GM19438 (cell line): Measurements from ENCODE around the gene HDGF.

Experiments
- ATAC-seq: cut with Tn5 transposase; IDR thresholded peaks from one replicate; pipeline ENCODE4 v1.9.1; 2021; ENCODE audit warnings: low read depth; ENCODE audit not compliant: unreplicated experiment

Gene HDGF

DNA sequence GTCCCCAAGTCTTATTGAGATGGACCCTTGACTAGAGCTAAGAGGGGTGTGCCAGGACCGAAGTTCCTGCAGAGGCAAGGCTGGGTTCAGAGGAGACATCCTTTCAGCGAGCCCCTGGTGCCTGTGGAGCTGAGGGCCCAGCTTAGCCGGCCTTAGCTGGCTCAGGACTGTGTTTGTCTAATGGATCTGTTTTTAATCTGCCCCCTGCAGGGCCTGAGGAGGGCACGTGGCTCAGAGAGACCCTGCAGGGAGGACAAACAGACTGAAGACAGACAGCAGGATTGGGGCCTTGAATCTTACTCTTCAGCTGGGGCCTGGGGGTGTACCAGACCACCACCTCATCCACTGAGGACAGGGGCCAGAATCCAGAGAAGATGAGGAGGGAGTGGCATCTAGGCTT is 47.7 kb downstream of the HDGF start:
- no peak for ATAC-seq

GRCh38 chr1:156703336-156703735 is 48.1 kb downstream of the HDGF start:
- ATAC-seq: no peak

- ATAC-seq: no peak
These were observed 50.5 kb downstream of the HDGF start for GRCh38 chr1:156700736-156701531.

DNA sequence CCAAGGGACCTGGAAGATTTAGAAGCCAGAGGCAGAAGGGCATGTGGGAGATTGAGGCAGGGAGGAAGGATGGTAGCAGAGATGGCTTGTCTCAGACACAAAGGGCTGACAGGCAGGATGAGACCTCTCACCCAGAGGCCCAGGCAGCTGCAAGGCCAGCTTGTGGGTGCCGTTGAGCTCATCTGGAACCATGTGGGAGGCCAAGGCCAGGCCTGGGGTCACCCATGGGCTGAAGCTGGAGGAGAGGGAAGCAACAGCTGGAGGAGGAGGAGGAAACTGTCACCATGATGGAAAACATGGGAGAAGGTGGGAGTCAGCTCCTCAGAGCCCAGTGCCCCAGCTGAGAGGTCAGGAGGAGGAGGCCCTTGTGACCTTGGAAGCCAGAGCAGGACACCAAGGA is 52.5 kb downstream of the HDGF start:
- ATAC-seq: no peak

DNA sequence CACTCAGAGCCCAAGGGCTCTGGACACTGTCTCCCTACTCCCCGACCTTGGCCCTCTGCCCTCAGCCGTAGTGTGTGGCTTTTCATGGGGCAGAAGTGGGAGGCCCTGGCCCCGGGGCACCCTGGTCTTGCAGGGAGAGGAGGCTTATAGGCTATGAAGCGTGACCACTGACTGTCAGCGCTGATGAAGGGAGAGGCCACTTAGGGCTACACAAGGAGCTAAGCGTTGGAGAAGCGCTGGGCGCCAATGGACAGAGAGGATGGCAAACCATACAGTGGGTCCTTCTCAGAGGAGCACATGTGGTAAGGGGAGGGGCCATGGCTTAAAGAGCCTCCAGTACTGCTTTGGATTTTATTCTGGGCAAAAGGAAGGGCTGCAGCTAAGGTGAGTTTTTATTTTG is 54.0 kb downstream of the HDGF start:
- ATAC-seq: no peak

DNA sequence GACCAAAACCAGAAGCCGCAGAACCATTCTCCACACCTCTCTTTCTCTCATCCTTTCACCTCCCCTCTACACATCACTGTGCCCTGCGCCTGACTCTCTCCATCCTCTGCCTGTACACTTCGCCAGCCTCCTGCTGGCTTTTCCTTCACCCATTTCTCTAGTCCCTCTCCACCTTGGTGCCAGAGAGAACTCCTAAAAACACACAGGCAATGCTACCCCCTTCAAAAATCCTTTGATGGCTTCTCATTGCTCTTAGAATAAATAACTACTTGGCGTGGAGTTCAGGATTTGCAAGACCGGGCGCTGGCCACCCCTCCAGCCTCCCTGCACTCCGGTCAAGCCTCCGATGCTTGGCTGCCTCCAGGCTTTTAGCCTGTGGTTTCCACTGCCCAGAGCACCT is 54.7 kb downstream of the HDGF start:
- no peak for ATAC-seq

DNA sequence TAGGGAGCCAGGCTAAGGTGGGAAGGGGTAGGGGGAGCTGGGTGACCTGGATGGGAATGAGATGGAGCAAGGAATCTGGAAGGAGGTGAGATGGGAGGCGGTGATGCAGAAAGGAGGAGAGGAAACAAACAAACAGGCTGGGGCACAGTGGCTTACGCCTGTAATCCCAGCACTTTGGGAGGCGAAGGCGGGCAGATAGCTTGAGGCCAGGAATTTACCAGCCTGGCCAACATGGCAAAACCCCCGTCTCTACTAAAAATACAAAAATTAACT is 56.8 kb downstream of the HDGF start:
- ATAC-seq: no peak

DNA sequence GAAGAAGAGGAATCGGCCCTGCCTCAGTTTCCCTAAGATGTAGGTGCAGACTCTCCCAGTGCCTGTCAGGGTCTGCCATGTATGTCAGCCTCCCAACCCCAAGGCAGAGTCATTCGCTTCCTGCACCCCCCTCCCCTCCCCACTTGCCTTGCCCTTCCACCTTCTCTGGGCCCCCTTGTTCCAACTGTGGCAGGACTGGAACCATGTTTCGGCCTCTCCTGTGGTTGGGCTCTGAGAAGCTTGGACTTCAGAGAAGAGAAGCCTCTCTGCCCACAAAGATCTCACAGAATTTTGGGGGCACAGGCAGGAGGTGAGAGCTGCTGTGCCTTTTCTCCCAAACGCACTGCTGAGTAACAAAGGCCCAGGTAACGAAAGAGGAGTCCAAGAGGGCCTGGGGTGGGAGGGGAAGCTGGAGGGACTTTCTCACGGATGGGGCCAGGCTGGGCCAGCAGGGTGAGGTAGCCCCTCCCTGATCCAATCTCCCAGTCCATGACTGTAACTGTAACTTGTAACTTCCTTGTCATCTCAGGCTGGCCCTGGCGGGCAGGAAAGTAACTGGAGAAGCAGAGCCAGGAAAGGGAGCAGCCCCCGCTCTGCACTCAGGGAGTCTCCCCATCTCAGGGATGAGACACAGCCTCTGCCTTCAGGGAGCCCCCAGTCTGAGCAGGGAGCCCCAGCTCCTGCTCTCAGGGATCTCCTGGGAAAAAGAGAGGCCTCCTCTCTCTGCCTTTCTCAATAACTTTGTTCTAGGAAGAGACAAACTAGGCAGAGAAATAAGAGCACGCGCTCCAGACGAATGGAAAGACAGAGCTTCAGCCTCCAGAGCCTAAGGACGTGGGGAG is 57.4 kb downstream of the HDGF start:
- ATAC-seq: no peak

GRCh38 chr1:156692925-156693847 is 58.3 kb downstream of the HDGF start:
- no peak for ATAC-seq

GRCh38 chr1:156692441-156692924 is 59.0 kb downstream of the HDGF start:
- ATAC-seq: no peak
